MM.1S (cell line): ENCODE measurements around the gene CEP128.

ENCODE experiments used
- EZH2phosphoT487 ChIP-seq: fragments of 300-600 bp; sonication (generic); IDR thresholded peaks from 2 replicates; pipeline ENCODE4 v1.6.1; 2018; ENCODE audit warnings: antibody characterized with exemption, low read length
- TF ChIP-seq, protein P1 (sequence below): fragments of 300-600 bp; sonication (generic); IDR thresholded peaks from 2 replicates; pipeline ENCODE4 v1.5.1; 2016; ENCODE audit warnings: antibody characterized with exemption, low read length, mixed read lengths

DNA sequence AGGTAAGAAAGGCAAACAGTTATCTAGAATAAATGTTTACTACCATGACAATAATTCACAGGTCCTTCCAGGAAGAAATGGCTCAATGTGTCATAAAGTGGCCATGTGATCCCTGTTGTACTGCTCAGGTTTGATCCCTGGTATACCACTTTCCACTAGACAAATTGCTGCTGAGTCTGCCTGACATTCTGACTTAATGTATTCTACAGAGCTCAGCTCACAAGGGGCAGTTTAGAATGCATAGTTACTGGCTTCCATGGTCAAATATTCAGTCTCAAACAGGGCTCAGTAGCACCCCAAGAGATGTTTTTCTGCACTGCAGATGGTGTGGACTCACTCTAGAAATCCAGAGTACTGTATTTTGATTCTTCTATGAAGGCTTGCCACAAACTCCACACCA lies 35.7 kb upstream of the CEP128 start:
- TF ChIP-seq, protein P1, sequence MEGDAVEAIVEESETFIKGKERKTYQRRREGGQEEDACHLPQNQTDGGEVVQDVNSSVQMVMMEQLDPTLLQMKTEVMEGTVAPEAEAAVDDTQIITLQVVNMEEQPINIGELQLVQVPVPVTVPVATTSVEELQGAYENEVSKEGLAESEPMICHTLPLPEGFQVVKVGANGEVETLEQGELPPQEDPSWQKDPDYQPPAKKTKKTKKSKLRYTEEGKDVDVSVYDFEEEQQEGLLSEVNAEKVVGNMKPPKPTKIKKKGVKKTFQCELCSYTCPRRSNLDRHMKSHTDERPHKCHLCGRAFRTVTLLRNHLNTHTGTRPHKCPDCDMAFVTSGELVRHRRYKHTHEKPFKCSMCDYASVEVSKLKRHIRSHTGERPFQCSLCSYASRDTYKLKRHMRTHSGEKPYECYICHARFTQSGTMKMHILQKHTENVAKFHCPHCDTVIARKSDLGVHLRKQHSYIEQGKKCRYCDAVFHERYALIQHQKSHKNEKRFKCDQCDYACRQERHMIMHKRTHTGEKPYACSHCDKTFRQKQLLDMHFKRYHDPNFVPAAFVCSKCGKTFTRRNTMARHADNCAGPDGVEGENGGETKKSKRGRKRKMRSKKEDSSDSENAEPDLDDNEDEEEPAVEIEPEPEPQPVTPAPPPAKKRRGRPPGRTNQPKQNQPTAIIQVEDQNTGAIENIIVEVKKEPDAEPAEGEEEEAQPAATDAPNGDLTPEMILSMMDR = no peak
- no peak for TF ChIP-seq EZH2phosphoT487
